ENCODE data around the gene VPS4A.

Gene VPS4A

GRCh38 chr16:69307091-69307490, 4.1 kb upstream of the VPS4A start:
- DNase-seq (ENCODE audit: low read depth): no peak
- no peak for TF ChIP-seq CTCF (conservative IDR thresholded peaks at IDR 0.05; ENCODE audit: low read depth, low read length)
- no peak overlapping the region for H3K4me3 ChIP-seq (ENCODE audit: low read length)

GRCh38 chr16:69307856-69308255, 3.3 kb upstream of the VPS4A start:
- TF ChIP-seq CTCF (conservative IDR thresholded peaks at IDR 0.05; ENCODE audit: low read depth, low read length): no peak
- no peak for DNase-seq (ENCODE audit: low read depth)
- no peak overlapping the region for H3K4me3 ChIP-seq (ENCODE audit: low read length)

- no peak for TF ChIP-seq CTCF (conservative IDR thresholded peaks at IDR 0.05; ENCODE audit: low read depth, low read length)
- no peak overlapping the region for H3K4me3 ChIP-seq (ENCODE audit: low read length)
- DNase-seq (ENCODE audit: low read depth): no peak
These were observed 1.8 kb upstream of the VPS4A start for GRCh38 chr16:69309316-69309715.

- no peak for DNase-seq (ENCODE audit: low read depth)
- H3K4me3 ChIP-seq (ENCODE audit: low read length): peak overlapping the region; percentile 79
- peak; percentile 35 for TF ChIP-seq CTCF (conservative IDR thresholded peaks at IDR 0.05; ENCODE audit: low read depth, low read length)
These were observed 610 bp downstream of the VPS4A start for GRCh38 chr16:69311533-69312387.

- no peak for DNase-seq (ENCODE audit: low read depth)
- H3K4me3 ChIP-seq (ENCODE audit: low read length): no peak overlapping the region
- TF ChIP-seq CTCF (conservative IDR thresholded peaks at IDR 0.05; ENCODE audit: low read depth, low read length): no peak
These were observed 2.3 kb downstream of the VPS4A start for GRCh38 chr16:69313469-69313868.

- no peak overlapping the region for H3K4me3 ChIP-seq (ENCODE audit: low read length)
- DNase-seq (ENCODE audit: low read depth): no peak
- no peak for TF ChIP-seq CTCF (conservative IDR thresholded peaks at IDR 0.05; ENCODE audit: low read depth, low read length)
These were observed 3.4 kb downstream of the VPS4A start for GRCh38 chr16:69314534-69314933.

Data from retinal pigment epithelial cell (primary cell).